SU-DHL-6 (cell line): ENCODE data around the gene RENBP.

Experiments
- H2AFZ ChIP-seq: fragments of 200-600 bp; sonication (generic); 2 replicates; pipeline ENCODE4 v1.6.1; 2014; ENCODE audit warnings: low read depth, mild to moderate bottlenecking, moderate library complexity, mixed read lengths, antibody characterized with exemption, low read length; ENCODE audit not compliant: severe bottlenecking
- H3F3A ChIP-seq: fragments of 200-600 bp; shearing (Covaris generic); 2 replicates; pipeline ENCODE4 v1.6.0; 2016; ENCODE audit warnings: antibody characterized with exemption, mild to moderate bottlenecking; ENCODE audit not compliant: insufficient read depth
- H3K27ac ChIP-seq: fragments of 200-600 bp; sonication (generic); 2 replicates; pipeline ENCODE4 v1.5.1; 2016; ENCODE audit warnings: low read depth, mild to moderate bottlenecking, low read length, moderate library complexity, mixed read lengths
- H3K27me3 ChIP-seq: fragments of 200-600 bp; sonication (generic), shearing (Covaris generic); 2 replicates; pipeline ENCODE4 v1.6.0; 2014; ENCODE audit warnings: mild to moderate bottlenecking, low read length
- H3K36me3 ChIP-seq: fragments of 200-600 bp; sonication (generic); 2 replicates; pipeline ENCODE4 v1.6.1; 2014; ENCODE audit warnings: mild to moderate bottlenecking, low read length, mixed read lengths
- H3K4me2 ChIP-seq: fragments of 300-600, 200-600 bp; shearing (Covaris generic), sonication (generic); 2 replicates; pipeline ENCODE4 v1.6.0; 2014; ENCODE audit warnings: low read length, low read depth, mild to moderate bottlenecking; ENCODE audit not compliant: poor library complexity, severe bottlenecking
- H3K4me3 ChIP-seq: fragments of 200-600 bp; sonication (generic); 2 replicates; pipeline ENCODE4 v1.5.1; 2014; ENCODE audit warnings: antibody characterized with exemption, low read length, mild to moderate bottlenecking, mixed read lengths; ENCODE audit not compliant: insufficient read depth, poor library complexity, severe bottlenecking
- H3K79me2 ChIP-seq: fragments of 200-600 bp; sonication (generic); 2 replicates; pipeline ENCODE4 v1.6.1; 2014; ENCODE audit warnings: mild to moderate bottlenecking, low read length, moderate library complexity; ENCODE audit not compliant: insufficient read depth
- H3K9ac ChIP-seq: fragments of 200-600 bp; sonication (generic); 2 replicates; pipeline ENCODE4 v1.7.0; 2014; ENCODE audit warnings: mild to moderate bottlenecking, low read length
- H3K9me2 ChIP-seq: fragments of 200-600 bp; sonication (generic); replicated peaks from 2 replicates; pipeline ENCODE4 v1.6.1; 2014; ENCODE audit warnings: low read length; ENCODE audit not compliant: insufficient read depth
- H3K9me3 ChIP-seq: fragments of 200-600 bp; sonication (generic); 2 replicates; pipeline ENCODE4 v1.6.1; 2014; ENCODE audit warnings: low read length, mixed read lengths; ENCODE audit not compliant: insufficient read depth
- H4K20me1 ChIP-seq: fragments of 200-600 bp; sonication (generic); 2 replicates; pipeline ENCODE4 v1.6.1; 2014; ENCODE audit warnings: low read depth, mild to moderate bottlenecking, antibody characterized with exemption, low read length, moderate library complexity, mixed read lengths
- CTCF ChIP-seq: fragments of 200-600 bp; sonication (generic); IDR thresholded peaks from one replicate; pipeline ENCODE4 v1.5.1; 2017; ENCODE audit warnings: antibody characterized with exemption, mild to moderate bottlenecking, low read length, moderate library complexity; ENCODE audit not compliant: insufficient read depth, poor library complexity, severe bottlenecking
- EZH2phosphoT487 ChIP-seq: fragments of 200-600 bp; sonication (generic), shearing (Covaris generic); conservative IDR thresholded peaks from 2 replicates; pipeline ENCODE4 v1.6.1; 2018; ENCODE audit warnings: mild to moderate bottlenecking, antibody characterized with exemption, low read length, moderate library complexity, mixed read lengths

RENBP gene

GRCh38 chrX:153901753-153902140, 42.7 kb downstream of the RENBP start:
- Histone ChIP-seq H3K27me3 (no peaks in the 10 kb centered on the region), H3K27ac (no peak overlapping the region), H2AFZ (no peak overlapping the region), H3F3A (no peaks in the 10 kb centered on the region), H3K4me3 (no peak overlapping the region), H3K9ac (no peak overlapping the region), H3K36me3 (no peaks in the 10 kb centered on the region), H3K9me3 (no peaks in the 10 kb centered on the region), H4K20me1 (no peaks in the 10 kb centered on the region), H3K9me2 (no peaks in the 10 kb centered on the region), H3K4me2 (no peak overlapping the region), H3K79me2 (no peaks in the 10 kb centered on the region)
- no peak for TF ChIP-seq EZH2phosphoT487
- no peak for TF ChIP-seq CTCF

- no peak overlapping the region for H3K4me3 ChIP-seq
- no peaks in the 10 kb centered on the region for H3K9me3 ChIP-seq
- no peaks in the 10 kb centered on the region for H3K27me3 ChIP-seq
- peak overlapping the region; percentile 30 for H3K4me2 ChIP-seq
- H2AFZ ChIP-seq: no peak overlapping the region
- no peak for TF ChIP-seq EZH2phosphoT487
- TF ChIP-seq CTCF: no peak
- no peak overlapping the region for H3K27ac ChIP-seq
- H3K36me3 ChIP-seq: no peaks in the 10 kb centered on the region
- H3F3A ChIP-seq: no peaks in the 10 kb centered on the region
- no peaks in the 10 kb centered on the region for H4K20me1 ChIP-seq
- no peak overlapping the region for H3K9ac ChIP-seq
- no peaks in the 10 kb centered on the region for H3K9me2 ChIP-seq
- H3K79me2 ChIP-seq: no peaks in the 10 kb centered on the region
These were observed 43.4 kb downstream of the RENBP start for GRCh38 chrX:153900831-153901752.

- Histone ChIP-seq H3K79me2 (no peaks in the 10 kb centered on the region), H3K36me3 (no peaks in the 10 kb centered on the region), H3K27ac (no peak overlapping the region), H3K4me2 (no peak overlapping the region), H2AFZ (no peak overlapping the region), H3K9me3 (no peaks in the 10 kb centered on the region), H3K9me2 (no peaks in the 10 kb centered on the region), H4K20me1 (no peaks in the 10 kb centered on the region), H3F3A (no peaks in the 10 kb centered on the region), H3K4me3 (no peak overlapping the region), H3K9ac (no peak overlapping the region), H3K27me3 (no peaks in the 10 kb centered on the region)
- TF ChIP-seq EZH2phosphoT487 (no peak), CTCF (no peak)
These were observed 46.5 kb downstream of the RENBP start for GRCh38 chrX:153897899-153898298.
